Measurements from ENCODE around the gene RPL39L. TPM values are rescaled to one million over a fixed set of nuclear protein-coding genes. Genes with fewer than 3 reads are reported as not detected.
A peak's percentile ranks its signal among the peaks of the same experiment; 100 is the strongest.

Gene RPL39L
- polyA plus RNA-seq, 6 donors from 2014 or later = 3.3 to 12.6 (median 10.6) TPM

DNA sequence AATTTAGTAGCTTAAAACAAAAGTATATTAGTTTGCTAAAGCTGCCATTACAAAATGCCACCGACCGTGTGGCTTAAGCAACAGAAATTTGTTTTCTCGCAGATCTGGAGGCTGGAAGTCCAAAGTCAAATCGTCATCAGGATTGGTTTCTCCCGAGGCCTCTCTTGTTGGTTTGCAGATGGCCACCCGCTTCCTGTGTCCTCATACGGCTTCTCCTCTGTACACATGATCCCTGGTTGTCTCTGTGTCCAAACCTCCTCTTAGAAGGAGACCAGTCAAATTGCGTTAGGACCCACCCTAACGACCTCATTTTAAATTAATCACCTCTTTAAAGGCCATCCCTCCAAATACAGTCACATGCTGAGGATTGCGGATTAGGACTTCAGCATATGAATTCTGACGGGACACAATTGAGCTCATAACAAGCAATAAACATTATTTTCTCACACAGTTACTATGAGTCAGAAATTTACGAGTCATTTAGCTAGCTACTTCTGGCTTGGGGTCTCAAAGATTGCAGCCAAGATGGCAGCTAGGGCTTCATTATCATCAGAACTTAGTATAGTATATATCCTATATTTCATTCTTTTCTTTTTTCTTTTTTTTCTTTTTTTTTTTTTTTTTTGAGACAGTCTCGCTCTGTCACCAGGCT lies 58.4 kb downstream of the RPL39L start:
- peaks cover 0 to 2% (median 0%) of the 10 kb centered on the region in 7 donors for H3K9me3 Mint-ChIP-seq
- peak overlapping the region in 2 of 6 donors; percentile 14 to 37 for H3K27ac Mint-ChIP-seq
- ATAC-seq (ENCODE audit: low read depth in 2 of 2) (no peak), DNase-seq (no peak)
- peaks cover 11 to 26% (median 24%) of the 10 kb centered on the region in 3 donors for H3K4me1 Mint-ChIP-seq
- no peak overlapping the region for H3K4me3 Mint-ChIP-seq
- no peaks in the 10 kb centered on the region for H3K27me3 Mint-ChIP-seq
- H3K36me3 Mint-ChIP-seq = peaks cover 13 to 29% of the 10 kb centered on the region in 2 donors

DNA sequence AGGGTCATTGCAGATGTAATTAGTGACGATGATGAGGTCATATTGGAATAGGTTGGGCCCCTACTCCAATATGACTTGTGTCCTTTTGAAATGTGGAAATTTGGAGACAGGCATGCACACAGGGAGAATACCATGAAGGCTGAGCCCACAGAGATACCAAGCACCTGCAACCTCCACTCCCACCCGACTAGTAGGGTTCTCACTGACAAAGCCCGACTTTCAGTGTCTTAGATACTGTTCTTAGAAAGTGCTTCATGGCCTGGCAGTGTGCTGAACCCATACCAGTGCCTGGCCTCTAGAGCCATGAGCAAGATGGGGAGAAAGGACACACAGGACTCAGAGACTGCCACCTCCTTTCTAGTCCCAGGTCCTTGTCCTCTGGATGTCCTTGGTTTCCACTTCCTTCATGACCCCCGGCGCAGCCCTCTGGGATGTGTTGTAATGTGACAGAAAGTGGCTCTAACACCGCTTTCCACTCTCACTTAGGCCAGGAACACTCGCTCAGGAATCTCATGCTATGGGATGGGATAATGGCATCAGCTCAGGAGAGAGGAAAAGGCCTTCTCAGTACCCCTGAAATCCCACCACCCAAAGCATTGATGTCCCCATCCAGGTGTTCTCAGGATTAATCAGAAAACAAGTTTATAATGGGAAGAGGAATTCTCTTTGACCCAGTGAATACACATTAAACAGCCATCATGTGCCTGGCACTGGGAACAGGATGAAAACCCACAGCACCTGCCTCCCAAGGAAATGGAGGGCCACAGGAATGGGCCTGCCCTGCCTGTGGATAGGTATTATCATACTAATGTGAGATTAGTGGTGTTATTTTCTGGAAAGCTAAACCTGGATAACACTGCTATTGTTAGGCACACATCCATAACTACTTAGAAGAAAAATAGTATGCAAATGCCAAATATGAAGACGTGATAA lies 59.9 kb downstream of the RPL39L start:
- no peak for ATAC-seq (ENCODE audit: low read depth in 2 of 2)
- H3K9me3 Mint-ChIP-seq = no peaks in the 10 kb centered on the region
- peak overlapping the region; percentile 3 to 83 (median 74) for H3K27ac Mint-ChIP-seq
- DNase-seq = no peak
- peaks cover 19 to 29% (median 23%) of the 10 kb centered on the region in 3 donors for H3K4me1 Mint-ChIP-seq
- H3K27me3 Mint-ChIP-seq = no peaks in the 10 kb centered on the region
- peaks cover 16 to 38% of the 10 kb centered on the region in 2 donors for H3K36me3 Mint-ChIP-seq
- no peak overlapping the region for H3K4me3 Mint-ChIP-seq

DNA sequence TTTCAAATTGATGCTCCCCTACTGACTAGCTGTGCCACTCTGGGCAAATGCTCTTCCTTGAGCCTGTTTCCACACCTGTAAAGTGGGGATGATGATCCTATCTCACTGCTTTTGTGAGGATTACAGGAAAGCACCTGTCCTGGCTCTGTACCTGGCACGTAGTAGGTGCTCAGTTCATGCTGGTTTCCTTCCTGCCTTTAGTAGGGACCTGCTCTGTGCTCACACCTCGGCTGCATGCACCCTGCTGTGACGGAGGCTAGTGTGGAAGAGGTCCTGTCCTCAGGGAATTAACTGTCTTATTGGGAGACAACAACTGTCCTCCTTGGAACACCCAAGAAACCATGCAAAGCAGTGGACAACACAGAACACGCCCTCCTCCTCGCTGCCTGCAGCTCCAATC lies 61.8 kb downstream of the RPL39L start:
- Mint-ChIP-seq H3K27ac (peak overlapping the region; percentile 14 to 82 (median 46)), H3K4me1 (peaks cover 26 to 43% (median 31%) of the 10 kb centered on the region in 3 donors), H3K4me3 (peak overlapping the region in 3 of 8 donors; percentile 6 to 63 (median 12)), H3K36me3 (peaks cover 17 to 50% of the 10 kb centered on the region in 2 donors), H3K27me3 (no peaks in the 10 kb centered on the region), H3K9me3 (no peaks in the 10 kb centered on the region)
- no peak for ATAC-seq (ENCODE audit: low read depth in 2 of 2)
- DNase-seq = no peak

DNA sequence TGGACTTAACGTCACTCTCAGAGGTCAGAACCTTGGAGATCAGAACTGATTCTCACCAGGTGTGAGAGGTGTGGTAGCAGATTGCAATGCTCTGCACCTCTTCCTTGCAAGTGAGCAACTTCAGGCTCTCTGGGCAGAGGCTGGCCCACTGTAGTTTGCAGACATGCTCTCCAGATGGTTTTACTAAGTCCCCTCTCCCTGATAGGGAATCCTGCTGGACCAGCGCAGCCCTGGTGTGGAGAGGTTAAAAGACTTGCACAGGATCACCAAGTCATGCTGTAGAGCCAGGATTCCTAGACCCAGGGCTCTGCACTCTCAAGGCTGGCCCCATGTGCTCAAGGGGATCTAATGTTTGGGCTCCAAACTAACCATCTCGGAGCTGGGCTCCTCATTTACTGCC lies 62.2 kb downstream of the RPL39L start:
- Mint-ChIP-seq H3K4me3 (no peak overlapping the region), H3K27ac (peak overlapping the region in 5 of 6 donors; percentile 34 to 93 (median 83)), H3K4me1 (peaks cover 30 to 44% (median 32%) of the 10 kb centered on the region in 3 donors), H3K9me3 (no peaks in the 10 kb centered on the region), H3K27me3 (no peaks in the 10 kb centered on the region), H3K36me3 (peaks cover 17 to 50% of the 10 kb centered on the region in 2 donors)
- ATAC-seq (ENCODE audit: low read depth in 2 of 2) (no peak), DNase-seq (no peak)

DNA sequence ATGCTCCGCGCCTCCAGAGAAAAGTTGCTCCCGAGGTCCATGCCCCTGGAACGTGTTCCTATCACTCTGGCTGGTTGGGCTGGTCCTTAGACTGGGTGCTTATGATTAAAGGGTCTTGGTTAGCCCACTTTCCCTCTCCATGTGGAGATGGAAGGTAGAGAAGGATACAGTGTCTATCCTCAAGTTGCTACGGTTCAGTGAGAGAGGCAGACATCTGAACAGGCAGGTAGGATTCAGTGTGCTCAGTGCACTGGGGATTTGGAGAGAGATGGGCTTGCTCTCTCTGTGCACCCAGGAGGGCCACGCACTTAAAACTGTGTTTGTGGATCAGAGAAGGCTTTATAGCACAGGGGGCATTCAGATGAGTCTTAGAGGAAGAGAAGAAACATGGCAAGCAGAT lies 63.0 kb downstream of the RPL39L start:
- Mint-ChIP-seq H3K36me3 (peaks cover 17 to 50% of the 10 kb centered on the region in 2 donors), H3K4me3 (peak overlapping the region in 1 of 8 donors; percentile 32), H3K27ac (peak overlapping the region; percentile 18 to 93 (median 72)), H3K27me3 (no peaks in the 10 kb centered on the region), H3K9me3 (no peaks in the 10 kb centered on the region), H3K4me1 (peaks cover 31 to 46% (median 39%) of the 10 kb centered on the region in 3 donors)
- no peak for DNase-seq
- no peak for ATAC-seq (ENCODE audit: low read depth in 2 of 2)

DNA sequence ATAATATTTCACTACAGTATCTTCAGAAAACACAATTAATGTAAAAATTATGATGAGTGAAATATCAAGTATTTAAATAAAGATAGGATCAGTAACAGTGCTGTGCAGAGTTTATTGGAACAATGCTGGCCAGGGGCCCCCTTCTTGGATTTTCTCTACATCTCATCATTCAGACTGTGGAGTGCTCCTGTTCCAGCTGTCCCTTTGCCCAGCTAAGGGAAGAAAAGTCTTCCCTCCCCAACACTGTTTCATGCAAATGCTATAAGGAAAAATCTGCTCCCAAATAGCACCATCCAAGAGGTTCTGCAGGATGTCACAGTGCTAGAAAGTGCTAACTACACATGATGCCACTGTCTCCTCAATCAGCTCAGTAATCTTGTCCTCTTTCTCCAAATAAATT lies 64.5 kb downstream of the RPL39L start:
- peak overlapping the region in 4 of 6 donors; percentile 44 to 91 (median 83) for H3K27ac Mint-ChIP-seq
- H3K4me3 Mint-ChIP-seq = no peak overlapping the region
- DNase-seq (no peak), ATAC-seq (ENCODE audit: low read depth in 2 of 2) (no peak)
- H3K9me3 Mint-ChIP-seq = peaks cover 0 to under 1% (median 0%) of the 10 kb centered on the region in 7 donors
- H3K36me3 Mint-ChIP-seq = peaks cover 27 to 63% of the 10 kb centered on the region in 2 donors
- no peaks in the 10 kb centered on the region for H3K27me3 Mint-ChIP-seq
- peaks cover 37 to 57% (median 53%) of the 10 kb centered on the region in 3 donors for H3K4me1 Mint-ChIP-seq

DNA sequence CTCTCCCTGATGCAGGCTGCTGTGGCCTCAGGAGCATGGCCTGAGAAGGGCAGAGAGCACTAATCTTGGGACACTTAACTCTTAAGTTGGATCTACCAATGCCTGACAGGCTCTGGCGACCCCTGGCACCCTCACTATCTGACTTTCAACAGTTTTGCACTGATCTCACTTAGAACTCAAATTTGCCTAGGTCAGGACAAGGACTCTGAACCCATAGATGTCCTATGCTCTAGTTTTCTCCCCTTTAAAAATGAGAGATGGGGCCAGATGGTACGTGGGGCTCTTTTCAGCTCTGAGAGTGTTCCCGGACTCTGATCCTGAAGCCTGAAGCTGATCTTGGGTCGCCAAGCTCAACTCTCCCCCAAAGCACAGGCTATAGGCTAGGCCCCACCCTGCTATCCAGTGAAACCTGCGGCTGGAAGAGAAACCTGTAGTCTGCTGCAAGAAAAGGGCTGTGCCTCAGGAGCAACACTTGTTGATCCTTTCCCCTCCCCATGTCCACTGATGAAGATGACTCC lies 65.7 kb downstream of the RPL39L start:
- Mint-ChIP-seq H3K4me3 (no peak overlapping the region), H3K9me3 (peaks cover 0 to 5% (median 0%) of the 10 kb centered on the region in 7 donors), H3K27me3 (no peaks in the 10 kb centered on the region), H3K27ac (peak overlapping the region in 5 of 6 donors; percentile 36 to 91 (median 73)), H3K4me1 (peaks cover 48 to 63% (median 62%) of the 10 kb centered on the region in 3 donors), H3K36me3 (peaks cover 25 to 68% of the 10 kb centered on the region in 2 donors)
- ATAC-seq (ENCODE audit: low read depth in 2 of 2) (no peak), DNase-seq (no peak)

DNA sequence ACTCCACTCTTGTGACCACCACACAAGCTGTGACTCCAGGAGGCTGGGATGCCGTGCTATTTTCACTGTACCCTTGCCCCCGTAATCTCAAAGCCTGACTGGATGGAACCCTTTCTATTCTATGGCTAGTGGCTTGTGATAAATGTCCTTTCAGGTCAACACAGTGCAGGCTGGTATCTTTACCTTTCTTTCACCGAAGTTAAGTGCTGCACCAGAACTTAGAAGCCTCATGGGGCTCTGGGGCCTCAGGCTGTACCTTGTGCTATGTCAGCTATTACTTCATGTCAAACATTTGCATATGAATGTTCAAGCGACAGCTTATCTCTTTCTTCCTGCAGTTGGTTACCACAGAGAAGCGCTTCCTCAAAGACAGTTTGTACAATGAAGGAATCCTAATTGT lies 66.8 kb downstream of the RPL39L start:
- peaks cover 51 to 70% (median 68%) of the 10 kb centered on the region in 3 donors for H3K4me1 Mint-ChIP-seq
- ATAC-seq (ENCODE audit: low read depth in 2 of 2) (peak; percentile 85 to 89), DNase-seq (no peak)
- H3K27me3 Mint-ChIP-seq = no peaks in the 10 kb centered on the region
- H3K9me3 Mint-ChIP-seq = peaks cover 0 to 5% (median 0%) of the 10 kb centered on the region in 7 donors
- peaks cover 23 to 57% of the 10 kb centered on the region in 2 donors for H3K36me3 Mint-ChIP-seq
- peak overlapping the region in 5 of 6 donors; percentile 33 to 91 (median 83) for H3K27ac Mint-ChIP-seq
- peak overlapping the region in 2 of 8 donors; percentile 14 to 37 for H3K4me3 Mint-ChIP-seq

DNA sequence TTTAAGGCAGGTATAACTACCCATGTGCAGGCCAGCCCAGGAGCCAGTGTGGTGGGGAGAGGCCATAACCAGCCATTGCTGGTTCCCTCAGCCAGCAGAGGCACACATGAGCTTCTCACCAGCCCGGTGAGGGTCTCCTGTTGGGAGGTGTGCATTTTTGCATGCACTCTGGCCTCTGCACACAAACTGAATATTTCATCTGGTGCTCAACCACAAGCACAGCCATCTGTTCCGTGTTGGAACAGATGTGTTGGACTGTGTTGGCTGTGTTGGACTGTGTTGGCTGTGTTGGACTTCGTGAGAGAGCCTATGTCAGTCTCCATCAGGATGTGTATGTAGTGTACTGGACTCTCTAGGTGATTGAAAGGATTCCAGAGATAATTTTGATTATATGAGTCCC lies 67.2 kb downstream of the RPL39L start:
- Mint-ChIP-seq H3K4me3 (peak overlapping the region in 2 of 8 donors; percentile 21 to 37), H3K9me3 (peaks cover 0 to 5% (median 0%) of the 10 kb centered on the region in 7 donors), H3K36me3 (peaks cover 27 to 54% of the 10 kb centered on the region in 2 donors), H3K4me1 (peaks cover 53 to 74% (median 73%) of the 10 kb centered on the region in 3 donors), H3K27ac (peak overlapping the region in 5 of 6 donors; percentile 59 to 91 (median 83)), H3K27me3 (no peaks in the 10 kb centered on the region)
- DNase-seq (no peak), ATAC-seq (ENCODE audit: low read depth in 2 of 2) (no peak)

Other genes starting within 250 kb of the RPL39L start
- gene ST6GAL1, start 209.0 kb downstream of the RPL39L start, polyA plus RNA-seq (ENCODE audit: low read depth in 6 of 6) = 100 to 1,000 TPM; 210 to 330 (median 253) TPM
- not detected for gene RTP1, start 58.0 kb upstream of the RPL39L start, polyA plus RNA-seq (ENCODE audit: low read depth in 6 of 6)
- gene MASP1, start 152.2 kb upstream of the RPL39L start, polyA plus RNA-seq (ENCODE audit: low read depth in 6 of 6) = not detected
- gene RTP4, start 228.9 kb upstream of the RPL39L start, polyA plus RNA-seq (ENCODE audit: low read depth in 6 of 6) = 1 to 10 TPM in 5 of 6 donors, not detected in 1; 4.9 to 9.9 (median 8.4) TPM

Measured in naive B cell (primary cell).